Peyer's patch (tissue), 4 donors: Measurements from ENCODE around the gene SPATA3. TPM values are rescaled to one million over a fixed set of nuclear protein-coding genes. Genes with fewer than 3 reads are reported as not detected.

Experiments used
- DNase-seq, 3 donors: peaks; one replicate each; pipeline ENCODE4 v3.0.0-alpha.2; 2017 to 2019
- H3K27ac ChIP-seq, 4 donors: fragments of 200-600 bp; sonication (generic); one replicate each; pipeline ENCODE4 v1.5.1; 2016 to 2019
- H3K27me3 ChIP-seq, 2 donors: fragments of 200-600 bp; sonication (generic); one replicate each; pipeline ENCODE4 v1.5.1; 2019
- H3K36me3 ChIP-seq, 3 donors: fragments of 200-600 bp; sonication (generic); one replicate each; pipeline ENCODE4 v1.5.1; 2016 to 2019
- H3K4me1 ChIP-seq, 4 donors: fragments of 200-600 bp; sonication (generic); one replicate each; pipeline ENCODE4 v1.5.1; 2016 to 2019
- H3K4me3 ChIP-seq, 4 donors: fragments of 200-600 bp; sonication (generic); 1 replicate in 3 of 4; 2 replicates in 1 of 4; pipeline ENCODE4 v1.5.1; 2016 to 2019; ENCODE audit warnings: mild to moderate bottlenecking in 1 of 4
- H3K9me3 ChIP-seq, 4 donors: fragments of 200-600 bp; sonication (generic); one replicate each; pipeline ENCODE4 v1.5.1; 2016 to 2019; ENCODE audit warnings: mild to moderate bottlenecking in 1 of 4
- CTCF ChIP-seq, 6 experiments: fragments of 450-650 bp in 4 of 6; fragments of 200-600 bp in 2 of 6; sonication (generic) in 1 of 6; IDR thresholded peaks; one replicate each; pipeline ENCODE4 v1.5.1; 2017 to 2019; ENCODE audit warnings: antibody characterized with exemption in 6 of 6, mild to moderate bottlenecking in 3 of 6, moderate library complexity in 1 of 6
- POLR2A ChIP-seq, 2 donors: fragments of 450-650 bp; IDR thresholded peaks; one replicate each; pipeline ENCODE4 v1.5.1; 2017; ENCODE audit warnings: antibody characterized with exemption in 2 of 2, mild to moderate bottlenecking in 2 of 2, moderate library complexity in 2 of 2
- total RNA-seq, 4 donors: library from RNA; depleted of rRNA; stranded (reverse); fragments of >200 nt; gene quantifications; one replicate each; pipeline ENCODE4 v1.1.0, GENCODE V29; 2016

Gene SPATA3
- not detected for total RNA-seq

GRCh38 chr2:230995821-230996220 is at the start of gene SPATA3:
Gene SPATA3 (plus strand): TSS chr2:230996121. CDS start chr2:230996234, 113 bp downstream.
- H3K4me1 ChIP-seq: no peaks in the 10 kb centered on the region
- no peaks in the 10 kb centered on the region for H3K9me3 ChIP-seq
- no peak within 1 kb of the TSS for H3K4me3 ChIP-seq
- H3K27me3 ChIP-seq: no peaks in the 10 kb centered on the region
- H3K36me3 ChIP-seq: no peaks in the 10 kb centered on the region
- no peak within 1 kb of the TSS for H3K27ac ChIP-seq
- no peak for TF ChIP-seq POLR2A (IDR thresholded peaks at IDR 0.05)
- no peak for TF ChIP-seq CTCF (IDR thresholded peaks at IDR 0.05)
- no peak for DNase-seq

- H3K4me1 ChIP-seq: no peaks in the 10 kb centered on the region
- H3K27ac ChIP-seq: no peak overlapping the region
- no peak for DNase-seq
- H3K27me3 ChIP-seq: no peaks in the 10 kb centered on the region
- no peak overlapping the region for H3K4me3 ChIP-seq
- TF ChIP-seq CTCF (IDR thresholded peaks at IDR 0.05) (no peak), POLR2A (IDR thresholded peaks at IDR 0.05) (no peak)
- H3K9me3 ChIP-seq: no peaks in the 10 kb centered on the region
- no peaks in the 10 kb centered on the region for H3K36me3 ChIP-seq
These were observed 49.3 kb upstream of the SPATA3 start for GRCh38 chr2:230946429-230947234.

- Histone ChIP-seq H3K27ac (no peak overlapping the region), H3K9me3 (no peaks in the 10 kb centered on the region), H3K4me3 (no peak overlapping the region), H3K4me1 (no peaks in the 10 kb centered on the region), H3K27me3 (no peaks in the 10 kb centered on the region), H3K36me3 (no peaks in the 10 kb centered on the region)
- TF ChIP-seq CTCF (IDR thresholded peaks at IDR 0.05): no peak
- TF ChIP-seq POLR2A (IDR thresholded peaks at IDR 0.05): no peak
- DNase-seq: no peak
These were observed 48.7 kb upstream of the SPATA3 start for GRCh38 chr2:230947235-230947576.

GRCh38 chr2:230947908-230948365 is 48.0 kb upstream of the SPATA3 start:
- Histone ChIP-seq H3K36me3 (no peaks in the 10 kb centered on the region), H3K27ac (no peak overlapping the region), H3K4me3 (no peak overlapping the region), H3K4me1 (no peaks in the 10 kb centered on the region), H3K9me3 (no peaks in the 10 kb centered on the region), H3K27me3 (no peaks in the 10 kb centered on the region)
- DNase-seq: no peak
- no peak for TF ChIP-seq CTCF (IDR thresholded peaks at IDR 0.05)

GRCh38 chr2:230949966-230950873 is 45.7 kb upstream of the SPATA3 start:
- H3K27ac ChIP-seq: no peak overlapping the region
- no peak for DNase-seq
- no peak overlapping the region for H3K4me3 ChIP-seq
- no peaks in the 10 kb centered on the region for H3K4me1 ChIP-seq
- no peaks in the 10 kb centered on the region for H3K27me3 ChIP-seq
- TF ChIP-seq POLR2A (IDR thresholded peaks at IDR 0.05): no peak
- TF ChIP-seq CTCF (IDR thresholded peaks at IDR 0.05): no peak
- no peaks in the 10 kb centered on the region for H3K36me3 ChIP-seq
- H3K9me3 ChIP-seq: no peaks in the 10 kb centered on the region
